Activated CD8-positive, alpha-beta memory T cell treated with anti-CD3 and anti-CD28 coated beads, Interleukin-2, amount 10 ng/mL, durations not matched to agents 7 days and 5 days (primary cell): ENCODE measurements around the gene LDAH. TPM values are rescaled to one million over a fixed set of nuclear protein-coding genes. Genes with fewer than 3 reads are reported as not detected.
"Not testable (repeated sequence)": the region's sequence is repeated elsewhere in the genome, so short reads cannot be mapped to it uniquely, and the experiment has no call there.

Experiments used
- ATAC-seq: fragments of 150-1000 bp; cut with Tn5 transposase; one replicate; pipeline ENCODE4 v1.10.0; 2021; ENCODE audit warnings: moderate library complexity
- CTCF ChIA-PET: fragments of 350-600 bp; sonication (Branson Sonifier 250); formaldehyde crosslinking; loops from one replicate; lab custom pipeline; 2021; ENCODE audit warnings: antibody characterized with exemption; lab: Charles Lee
- DNase-seq: peaks from one replicate; pipeline ENCODE4 v3.0.0-alpha.2; 2020
- H3K27ac Mint-ChIP-seq: one replicate; pipeline ENCODE4 v1.8.0; 2021; ENCODE audit warnings: mild to moderate bottlenecking, mixed read lengths
- H3K27me3 Mint-ChIP-seq: one replicate; pipeline ENCODE4 v1.8.0; 2021; ENCODE audit warnings: mixed read lengths
- H3K36me3 Mint-ChIP-seq: one replicate; pipeline ENCODE4 v1.8.0; 2021; ENCODE audit warnings: mild to moderate bottlenecking, mixed read lengths
- H3K4me1 Mint-ChIP-seq: one replicate; pipeline ENCODE4 v1.8.0; 2021; ENCODE audit warnings: mixed read lengths
- H3K4me3 Mint-ChIP-seq: one replicate; pipeline ENCODE4 v1.8.0; 2021; ENCODE audit warnings: mild to moderate bottlenecking, moderate library complexity, mixed read lengths
- H3K9me3 Mint-ChIP-seq: one replicate; pipeline ENCODE4 v1.8.0; 2022; ENCODE audit warnings: low read depth, mixed read lengths
- total RNA-seq, 2 experiments: library from RNA; stranded (reverse); gene quantifications; one replicate each; pipeline ENCODE4 v1.2.3, GENCODE V29; 2021

LDAH gene
- total RNA-seq, 2 experiments from 2014 or later = 21.3 to 23.7 TPM

DNA sequence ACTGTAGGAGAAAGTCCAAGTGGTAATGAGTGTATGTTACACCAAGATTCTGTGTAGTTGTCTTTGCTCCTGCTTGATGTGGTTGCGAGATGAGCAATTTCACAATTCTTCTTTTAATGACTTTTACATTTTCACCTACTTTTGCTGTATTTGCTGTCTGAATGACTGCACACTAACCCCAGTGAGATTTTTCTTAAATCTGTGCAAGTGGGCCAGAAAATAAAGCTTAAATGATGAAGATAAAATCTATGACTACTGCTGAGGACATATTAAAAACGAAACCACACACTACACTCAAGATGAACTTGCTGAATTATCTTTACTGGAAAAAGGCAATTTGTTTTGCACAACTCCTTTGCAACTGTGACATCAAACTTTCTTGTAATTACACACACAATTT is 4.1 kb downstream of the LDAH start:
- peak overlapping the region; percentile 1 for H3K4me3 Mint-ChIP-seq
- H3K27me3 Mint-ChIP-seq = no peaks in the 10 kb centered on the region
- ATAC-seq (peak; percentile 34), DNase-seq (no peak)
- H3K4me1 Mint-ChIP-seq = peaks cover 36% of the 10 kb centered on the region
- H3K9me3 Mint-ChIP-seq = no peaks in the 10 kb centered on the region
- H3K36me3 Mint-ChIP-seq = peaks cover 13% of the 10 kb centered on the region
- CTCF ChIA-PET = interaction anchor here (0.8 kb wide), 1 partner anchor 37 kb away, joined by 3 read pairs; no protein-coding TSS in a partner anchor
- peak overlapping the region; percentile 18 for H3K27ac Mint-ChIP-seq

DNA sequence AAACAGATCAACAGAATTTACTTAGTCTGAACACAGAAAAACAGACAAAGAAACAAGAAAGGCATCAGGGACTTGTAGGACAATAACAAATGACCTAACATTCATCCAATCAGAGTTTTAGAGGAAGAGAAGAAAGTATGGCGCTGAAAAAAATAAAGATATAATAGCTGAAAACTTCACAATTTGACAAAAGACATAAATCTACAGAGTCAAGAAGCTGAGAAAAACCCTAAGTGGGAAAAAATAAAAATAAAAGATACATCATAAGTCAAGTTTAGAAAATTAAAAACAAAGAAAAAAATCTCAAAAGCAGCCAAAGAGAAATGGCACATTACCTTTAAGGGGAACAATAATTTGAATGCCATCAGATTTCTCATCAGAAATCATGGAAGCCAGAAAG is 7.7 kb downstream of the LDAH start:
- H3K36me3 Mint-ChIP-seq = peaks cover 20% of the 10 kb centered on the region
- H3K27ac Mint-ChIP-seq = no peak overlapping the region
- CTCF ChIA-PET = interaction anchor here (1.3 kb wide), 1 partner anchor 164 kb away, joined by 3 read pairs; the partner anchor contains the start of gene HS1BP3
- no peak for DNase-seq
- ATAC-seq = no peak
- H3K4me1 Mint-ChIP-seq = peaks cover 23% of the 10 kb centered on the region
- H3K27me3 Mint-ChIP-seq = no peaks in the 10 kb centered on the region
- no peaks in the 10 kb centered on the region for H3K9me3 Mint-ChIP-seq
- no peak overlapping the region for H3K4me3 Mint-ChIP-seq

DNA sequence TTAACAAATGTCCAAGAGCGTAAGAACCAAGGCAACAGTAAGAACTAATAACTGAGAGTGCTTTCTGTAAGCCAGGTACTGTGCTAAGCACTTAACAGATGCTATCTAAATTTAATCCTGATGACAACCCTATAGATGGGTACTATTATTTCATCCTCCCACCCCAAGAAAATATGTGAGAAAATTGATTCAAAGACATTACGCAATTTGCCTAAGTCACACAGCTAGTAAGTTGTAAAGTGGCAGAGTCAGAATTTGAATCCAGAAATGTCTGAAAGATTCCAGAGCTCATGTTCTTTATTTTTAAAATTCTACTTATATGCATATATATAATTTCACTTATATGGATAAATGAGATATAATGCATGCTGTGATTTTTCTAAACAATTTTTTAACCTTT is 10.1 kb downstream of the LDAH start:
- CTCF ChIA-PET = no interaction called here
- Mint-ChIP-seq H3K4me3 (no peak overlapping the region), H3K4me1 (peaks cover 6% of the 10 kb centered on the region), H3K9me3 (no peaks in the 10 kb centered on the region), H3K27me3 (no peaks in the 10 kb centered on the region), H3K27ac (no peak overlapping the region), H3K36me3 (peaks cover 20% of the 10 kb centered on the region)
- DNase-seq (no peak), ATAC-seq (no peak)

DNA sequence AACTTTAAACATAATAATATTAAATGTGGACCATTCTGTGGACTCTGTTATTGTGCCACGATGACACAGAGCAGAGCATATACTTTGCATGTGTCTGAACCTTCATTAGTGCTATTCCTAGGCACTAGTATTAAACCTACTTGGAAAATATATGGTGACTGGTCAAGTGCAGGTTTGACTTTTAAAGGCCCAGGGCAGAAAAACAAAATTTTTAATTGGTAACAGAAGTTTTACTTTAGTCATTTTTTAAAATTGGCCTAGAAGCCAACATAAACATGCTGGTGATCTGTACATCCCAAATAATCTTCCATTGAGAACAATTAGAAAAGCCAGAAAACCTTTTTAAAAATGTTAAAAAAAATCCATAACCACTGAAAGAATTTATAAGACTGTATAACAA is 16.6 kb downstream of the LDAH start:
- Mint-ChIP-seq H3K4me3 (no peak overlapping the region), H3K9me3 (no peaks in the 10 kb centered on the region), H3K36me3 (peaks cover 6% of the 10 kb centered on the region), H3K27me3 (no peaks in the 10 kb centered on the region), H3K27ac (no peak overlapping the region), H3K4me1 (no peaks in the 10 kb centered on the region)
- ATAC-seq (no peak), DNase-seq (no peak)
- CTCF ChIA-PET = no interaction called here

DNA sequence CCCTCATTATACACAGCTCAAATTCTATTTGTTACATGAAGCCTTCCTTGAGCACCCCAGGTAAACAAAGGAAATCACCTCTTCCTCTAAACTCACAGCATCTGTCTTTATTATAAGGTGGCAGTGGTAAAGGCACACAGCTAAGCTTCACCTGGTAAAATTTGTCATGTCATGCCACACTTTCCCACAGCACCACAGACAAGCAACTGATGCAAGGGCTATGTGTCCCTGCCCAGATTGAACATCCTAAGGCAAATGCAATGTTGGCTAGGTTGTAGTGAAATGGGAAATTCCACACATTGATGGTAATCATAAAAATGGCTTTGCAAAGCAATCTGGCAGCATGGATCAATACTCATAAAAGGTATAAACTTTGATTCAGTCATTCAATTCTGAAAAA is 18.9 kb downstream of the LDAH start:
- no peak overlapping the region for H3K4me3 Mint-ChIP-seq
- H3K27ac Mint-ChIP-seq = no peak overlapping the region
- H3K4me1 Mint-ChIP-seq = no peaks in the 10 kb centered on the region
- no peaks in the 10 kb centered on the region for H3K27me3 Mint-ChIP-seq
- no peak for ATAC-seq
- peaks cover 8% of the 10 kb centered on the region for H3K36me3 Mint-ChIP-seq
- DNase-seq = no peak
- no peaks in the 10 kb centered on the region for H3K9me3 Mint-ChIP-seq
- CTCF ChIA-PET = no interaction called here

DNA sequence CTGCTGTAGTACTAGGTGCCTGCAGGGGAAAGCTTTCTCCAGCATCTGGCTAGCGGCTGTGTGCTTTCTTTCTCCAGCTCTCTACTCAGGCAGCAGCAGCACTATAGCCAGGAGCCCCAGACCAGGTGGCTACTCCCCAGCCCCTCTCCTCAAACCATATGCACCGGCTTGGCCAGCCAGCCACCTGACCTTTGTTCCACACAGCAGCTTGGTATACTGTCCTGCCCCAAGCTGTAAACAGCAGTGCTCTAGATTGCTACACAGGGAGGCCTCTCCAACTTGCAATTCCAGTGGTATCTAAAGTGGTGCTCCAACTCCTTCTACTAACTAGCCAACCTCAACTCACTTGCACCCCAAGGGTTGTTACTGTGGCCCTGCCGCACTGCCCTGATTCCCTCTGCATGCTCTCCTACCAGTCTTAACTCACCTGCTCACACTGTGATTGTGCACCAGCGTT is 19.6 kb downstream of the LDAH start:
- CTCF ChIA-PET = no interaction called here
- Mint-ChIP-seq H3K36me3 (peaks cover 8% of the 10 kb centered on the region), H3K9me3 (no peaks in the 10 kb centered on the region), H3K27me3 (no peaks in the 10 kb centered on the region), H3K4me1 (no peaks in the 10 kb centered on the region), H3K27ac (no peak overlapping the region), H3K4me3 (no peak overlapping the region)
- ATAC-seq (no peak), DNase-seq (no peak)

DNA sequence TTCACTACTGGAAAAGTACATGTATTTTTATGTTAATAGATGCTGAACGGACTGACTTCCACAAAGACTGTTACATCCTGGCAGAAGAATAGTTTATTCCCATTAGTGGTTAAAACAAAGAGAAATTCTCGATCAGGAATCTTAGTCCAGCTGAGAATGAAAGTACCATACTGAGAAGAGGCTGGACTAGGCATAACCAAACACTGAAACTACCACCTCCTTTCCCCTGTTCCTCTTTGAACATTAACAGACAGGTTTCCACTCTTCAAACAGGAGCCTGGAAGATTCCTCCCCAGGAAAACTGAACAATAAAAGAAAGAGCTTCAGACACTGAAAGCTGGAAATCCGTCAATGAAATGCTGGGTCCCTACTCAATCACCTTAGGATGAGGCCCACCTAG is 25.8 kb downstream of the LDAH start:
- no peak overlapping the region for H3K4me3 Mint-ChIP-seq
- ATAC-seq (no peak), DNase-seq (no peak)
- peaks cover 12% of the 10 kb centered on the region for H3K9me3 Mint-ChIP-seq
- H3K27ac Mint-ChIP-seq = no peak overlapping the region
- peaks cover 10% of the 10 kb centered on the region for H3K4me1 Mint-ChIP-seq
- H3K27me3 Mint-ChIP-seq = no peaks in the 10 kb centered on the region
- H3K36me3 Mint-ChIP-seq = peaks cover 55% of the 10 kb centered on the region
- CTCF ChIA-PET = no interaction called here

GRCh38 chr2:20796374-20796791 is 26.5 kb downstream of the LDAH start:
- Mint-ChIP-seq H3K36me3 (peaks cover 56% of the 10 kb centered on the region), H3K27ac (no peak overlapping the region), H3K9me3 (peaks cover 12% of the 10 kb centered on the region), H3K4me3 (no peak overlapping the region), H3K27me3 (no peaks in the 10 kb centered on the region), H3K4me1 (peaks cover 10% of the 10 kb centered on the region)
- DNase-seq (no peak), ATAC-seq (no peak)
- CTCF ChIA-PET = no interaction called here

GRCh38 chr2:20793944-20794343 is 29.0 kb downstream of the LDAH start:
- CTCF ChIA-PET, H3K27ac Mint-ChIP-seq: not testable (repeated sequence)
- H3K36me3 Mint-ChIP-seq = peaks cover 56% of the 10 kb centered on the region

GRCh38 chr2:20781656-20782265 is 41.1 kb downstream of the LDAH start:
- Mint-ChIP-seq H3K4me3 (no peak overlapping the region), H3K27ac (no peak overlapping the region), H3K9me3 (no peaks in the 10 kb centered on the region), H3K36me3 (peaks cover 10% of the 10 kb centered on the region), H3K27me3 (no peaks in the 10 kb centered on the region), H3K4me1 (no peaks in the 10 kb centered on the region)
- DNase-seq = peak; percentile 42
- no peak for ATAC-seq
- CTCF ChIA-PET = interaction anchor here (0.6 to 3.1 kb wide), 12 partner anchors 9 to 184 kb away, joined by 3 to 20 read pairs (median 4); partner anchors contain the start of gene LDAH

More at GRCh38 chr2:20793944-20794343, 29.0 kb downstream of the LDAH start:
- not testable (repeated sequence) for H3K27me3 Mint-ChIP-seq, ATAC-seq, H3K4me1 Mint-ChIP-seq, DNase-seq, H3K4me3 Mint-ChIP-seq
- H3K9me3 Mint-ChIP-seq = peaks cover 12% of the 10 kb centered on the region

DNA sequence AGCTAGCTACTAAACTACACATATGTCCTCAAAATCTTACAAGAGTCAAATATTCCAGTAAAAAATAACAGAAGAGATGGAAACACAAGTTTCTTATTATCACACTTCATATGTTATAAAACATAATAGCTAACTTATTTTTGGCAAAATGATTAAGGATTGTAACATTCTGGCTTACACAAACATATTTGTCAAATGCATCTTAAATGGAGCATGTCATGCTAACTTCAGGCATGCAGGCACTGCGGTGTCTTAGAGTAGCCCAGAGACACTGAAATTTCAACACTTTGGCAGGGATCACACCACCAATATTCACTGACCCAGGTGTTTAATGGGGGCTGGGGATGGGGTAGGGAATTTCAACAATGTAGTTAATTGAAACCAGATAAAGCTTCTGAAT is 51.6 kb downstream of the LDAH start:
- Mint-ChIP-seq H3K4me3 (no peak overlapping the region), H3K36me3 (peaks cover 28% of the 10 kb centered on the region), H3K9me3 (no peaks in the 10 kb centered on the region), H3K4me1 (no peaks in the 10 kb centered on the region), H3K27me3 (no peaks in the 10 kb centered on the region), H3K27ac (no peak overlapping the region)
- ATAC-seq = no peak
- no peak for DNase-seq
- CTCF ChIA-PET = interaction anchor here (0.9 to 2.3 kb wide), 3 partner anchors 10 to 192 kb away, joined by 3 to 7 read pairs (median 3); no protein-coding TSS in a partner anchor

DNA sequence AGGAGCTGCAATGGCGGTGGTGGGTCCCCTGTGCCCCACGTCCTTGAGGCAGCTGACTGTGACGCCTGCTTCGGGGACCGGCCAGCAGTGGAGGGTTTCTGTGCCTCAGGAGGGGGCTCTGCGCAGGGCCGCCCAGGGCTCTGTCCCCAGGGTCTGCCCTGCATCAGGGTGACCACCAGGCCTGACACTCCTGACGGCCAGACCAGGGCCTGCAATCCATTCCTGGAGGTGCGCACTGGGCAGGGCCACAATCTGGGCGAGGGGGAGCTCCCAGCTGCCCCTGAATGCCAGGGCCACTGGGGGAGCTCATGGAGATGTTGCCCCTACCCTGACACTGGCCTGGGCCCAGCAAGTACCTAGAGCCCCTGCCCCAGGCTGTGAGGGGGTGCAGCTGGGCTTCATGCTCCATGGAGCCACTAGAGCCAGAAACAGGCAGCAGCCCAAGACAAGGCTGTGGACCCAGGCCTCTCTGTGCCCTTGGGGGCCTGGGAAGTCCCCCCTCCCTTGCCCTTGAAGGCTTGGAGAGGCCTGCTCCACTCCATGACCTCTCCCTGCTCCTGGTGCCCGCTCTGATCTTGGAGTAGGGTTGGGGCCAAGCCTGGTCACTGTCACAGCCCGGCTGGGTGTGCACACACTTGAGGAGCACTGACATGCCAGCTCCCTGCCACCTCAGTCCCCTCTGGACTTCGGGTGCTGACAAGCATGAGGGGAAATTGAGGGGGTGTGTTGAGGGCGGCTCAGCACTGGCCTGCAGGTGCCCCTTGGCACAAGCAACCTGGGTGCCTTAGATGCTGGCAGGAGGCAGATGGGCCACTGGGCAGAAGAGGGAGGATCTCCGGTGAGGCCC is 55.9 kb downstream of the LDAH start:
- CTCF ChIA-PET = no interaction called here

DNA sequence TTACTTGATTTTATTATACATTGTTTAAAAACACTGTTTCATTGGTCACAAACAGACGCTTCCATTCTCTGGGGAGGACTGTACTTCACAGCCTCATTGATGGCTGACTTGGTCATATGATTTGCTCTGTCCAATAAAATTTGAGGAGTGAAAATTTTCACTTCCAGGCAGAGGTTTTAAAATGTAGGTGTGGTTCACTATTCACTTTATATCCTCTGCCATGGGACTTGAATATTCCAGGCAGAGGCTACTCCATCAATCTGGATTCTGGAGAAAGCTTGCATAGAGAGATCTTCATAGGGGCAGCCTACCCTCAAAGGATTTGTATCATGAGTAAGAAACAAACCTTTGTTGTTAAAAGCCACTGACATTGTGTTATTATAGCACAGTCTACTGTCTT is 56.7 kb downstream of the LDAH start:
- no peak overlapping the region for H3K4me3 Mint-ChIP-seq
- no peak for ATAC-seq
- peaks cover 35% of the 10 kb centered on the region for H3K36me3 Mint-ChIP-seq
- H3K27me3 Mint-ChIP-seq = no peaks in the 10 kb centered on the region
- no peaks in the 10 kb centered on the region for H3K9me3 Mint-ChIP-seq
- no peak overlapping the region for H3K27ac Mint-ChIP-seq
- H3K4me1 Mint-ChIP-seq = no peaks in the 10 kb centered on the region
- no peak for DNase-seq
- CTCF ChIA-PET = no interaction called here

More for the DNA sequence above, 55.9 kb downstream of the LDAH start:
- H3K4me3 Mint-ChIP-seq = no peak overlapping the region
- ATAC-seq = no peak
- DNase-seq = no peak
- no peak overlapping the region for H3K27ac Mint-ChIP-seq
- H3K9me3 Mint-ChIP-seq = no peaks in the 10 kb centered on the region
- H3K27me3 Mint-ChIP-seq = no peaks in the 10 kb centered on the region
- peaks cover 31% of the 10 kb centered on the region for H3K36me3 Mint-ChIP-seq
- no peaks in the 10 kb centered on the region for H3K4me1 Mint-ChIP-seq
